Measurements from ENCODE around the gene SULT1A1.

SULT1A1 gene

DNA sequence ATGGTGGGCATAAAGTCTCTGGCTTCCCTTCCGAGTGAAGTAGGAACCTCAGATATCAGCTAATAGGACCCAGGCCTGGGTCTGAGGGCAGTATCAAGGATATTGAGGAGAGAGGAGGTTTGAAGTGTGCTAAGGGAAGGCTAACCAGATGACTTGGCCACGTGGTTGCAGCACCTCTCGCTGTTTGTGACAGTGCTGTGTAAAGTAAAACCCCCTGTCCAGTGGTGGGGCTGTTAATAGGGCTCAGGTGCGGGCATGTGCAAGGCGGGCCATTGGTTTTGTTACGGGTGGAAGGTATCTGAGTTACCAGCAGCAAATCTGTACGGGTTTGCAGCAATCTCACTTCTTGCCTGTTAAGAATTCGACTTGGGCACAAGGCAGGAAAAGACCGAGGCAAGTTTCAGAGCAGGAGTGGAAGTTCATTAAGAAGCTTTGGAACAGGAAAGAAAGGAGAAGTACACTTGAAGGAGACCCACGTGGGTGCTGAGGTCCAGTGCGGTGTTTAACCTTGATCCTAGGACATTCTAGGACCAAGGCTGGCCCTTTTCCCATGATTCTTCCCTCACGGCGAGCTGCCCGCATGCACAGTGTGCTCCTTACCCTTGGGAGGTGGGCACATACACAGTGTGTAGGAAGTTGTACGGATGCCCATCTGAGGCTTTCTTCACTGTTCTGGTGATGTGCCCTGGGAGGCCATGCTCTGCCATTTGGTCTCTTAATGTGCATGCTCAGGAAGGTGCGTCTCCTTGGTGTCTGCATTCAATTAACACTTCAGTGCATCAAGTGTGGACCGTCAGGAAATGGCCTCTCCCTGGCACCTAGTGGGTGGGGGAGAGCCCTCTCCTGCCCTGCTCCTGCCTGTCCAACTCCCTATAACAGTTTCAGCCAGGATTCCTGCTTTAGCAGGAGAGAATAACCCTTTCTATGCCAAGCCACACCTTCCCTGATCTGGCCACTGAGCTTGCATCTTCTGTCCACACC is 35.8 kb downstream of the SULT1A1 start:
- H3K27me3 ChIP-seq (ENCODE audit: insufficient read depth, poor library complexity, severe bottlenecking): no peaks in the 10 kb centered on the region
- TF ChIP-seq POLR2AphosphoS5 (IDR thresholded peaks at IDR 0.05; ENCODE audit: low read depth) (no peak), SPI1 (IDR thresholded peaks at IDR 0.05; ENCODE audit: borderline replicate concordance, low read depth) (no peak), GABPA (IDR thresholded peaks at IDR 0.05; ENCODE audit: low read depth) (no peak)
- TF ChIP-seq, protein P1, sequence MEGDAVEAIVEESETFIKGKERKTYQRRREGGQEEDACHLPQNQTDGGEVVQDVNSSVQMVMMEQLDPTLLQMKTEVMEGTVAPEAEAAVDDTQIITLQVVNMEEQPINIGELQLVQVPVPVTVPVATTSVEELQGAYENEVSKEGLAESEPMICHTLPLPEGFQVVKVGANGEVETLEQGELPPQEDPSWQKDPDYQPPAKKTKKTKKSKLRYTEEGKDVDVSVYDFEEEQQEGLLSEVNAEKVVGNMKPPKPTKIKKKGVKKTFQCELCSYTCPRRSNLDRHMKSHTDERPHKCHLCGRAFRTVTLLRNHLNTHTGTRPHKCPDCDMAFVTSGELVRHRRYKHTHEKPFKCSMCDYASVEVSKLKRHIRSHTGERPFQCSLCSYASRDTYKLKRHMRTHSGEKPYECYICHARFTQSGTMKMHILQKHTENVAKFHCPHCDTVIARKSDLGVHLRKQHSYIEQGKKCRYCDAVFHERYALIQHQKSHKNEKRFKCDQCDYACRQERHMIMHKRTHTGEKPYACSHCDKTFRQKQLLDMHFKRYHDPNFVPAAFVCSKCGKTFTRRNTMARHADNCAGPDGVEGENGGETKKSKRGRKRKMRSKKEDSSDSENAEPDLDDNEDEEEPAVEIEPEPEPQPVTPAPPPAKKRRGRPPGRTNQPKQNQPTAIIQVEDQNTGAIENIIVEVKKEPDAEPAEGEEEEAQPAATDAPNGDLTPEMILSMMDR (IDR thresholded peaks at IDR 0.05; ENCODE audit: insufficient read depth, low read length): no peak
- TF ChIP-seq, protein P2, sequence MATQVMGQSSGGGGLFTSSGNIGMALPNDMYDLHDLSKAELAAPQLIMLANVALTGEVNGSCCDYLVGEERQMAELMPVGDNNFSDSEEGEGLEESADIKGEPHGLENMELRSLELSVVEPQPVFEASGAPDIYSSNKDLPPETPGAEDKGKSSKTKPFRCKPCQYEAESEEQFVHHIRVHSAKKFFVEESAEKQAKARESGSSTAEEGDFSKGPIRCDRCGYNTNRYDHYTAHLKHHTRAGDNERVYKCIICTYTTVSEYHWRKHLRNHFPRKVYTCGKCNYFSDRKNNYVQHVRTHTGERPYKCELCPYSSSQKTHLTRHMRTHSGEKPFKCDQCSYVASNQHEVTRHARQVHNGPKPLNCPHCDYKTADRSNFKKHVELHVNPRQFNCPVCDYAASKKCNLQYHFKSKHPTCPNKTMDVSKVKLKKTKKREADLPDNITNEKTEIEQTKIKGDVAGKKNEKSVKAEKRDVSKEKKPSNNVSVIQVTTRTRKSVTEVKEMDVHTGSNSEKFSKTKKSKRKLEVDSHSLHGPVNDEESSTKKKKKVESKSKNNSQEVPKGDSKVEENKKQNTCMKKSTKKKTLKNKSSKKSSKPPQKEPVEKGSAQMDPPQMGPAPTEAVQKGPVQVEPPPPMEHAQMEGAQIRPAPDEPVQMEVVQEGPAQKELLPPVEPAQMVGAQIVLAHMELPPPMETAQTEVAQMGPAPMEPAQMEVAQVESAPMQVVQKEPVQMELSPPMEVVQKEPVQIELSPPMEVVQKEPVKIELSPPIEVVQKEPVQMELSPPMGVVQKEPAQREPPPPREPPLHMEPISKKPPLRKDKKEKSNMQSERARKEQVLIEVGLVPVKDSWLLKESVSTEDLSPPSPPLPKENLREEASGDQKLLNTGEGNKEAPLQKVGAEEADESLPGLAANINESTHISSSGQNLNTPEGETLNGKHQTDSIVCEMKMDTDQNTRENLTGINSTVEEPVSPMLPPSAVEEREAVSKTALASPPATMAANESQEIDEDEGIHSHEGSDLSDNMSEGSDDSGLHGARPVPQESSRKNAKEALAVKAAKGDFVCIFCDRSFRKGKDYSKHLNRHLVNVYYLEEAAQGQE (IDR thresholded peaks at IDR 0.05; ENCODE audit: insufficient replicate concordance, low read depth): no peak
- no peak overlapping the region for H3K27ac ChIP-seq (replicated peaks)
- DNase-seq (ENCODE audit: low read depth in 1 of 2, low spot score in 1 of 2): no peak
- no peak overlapping the region for H3K4me3 ChIP-seq (replicated peaks; ENCODE audit: insufficient read depth, low read length)

DNA sequence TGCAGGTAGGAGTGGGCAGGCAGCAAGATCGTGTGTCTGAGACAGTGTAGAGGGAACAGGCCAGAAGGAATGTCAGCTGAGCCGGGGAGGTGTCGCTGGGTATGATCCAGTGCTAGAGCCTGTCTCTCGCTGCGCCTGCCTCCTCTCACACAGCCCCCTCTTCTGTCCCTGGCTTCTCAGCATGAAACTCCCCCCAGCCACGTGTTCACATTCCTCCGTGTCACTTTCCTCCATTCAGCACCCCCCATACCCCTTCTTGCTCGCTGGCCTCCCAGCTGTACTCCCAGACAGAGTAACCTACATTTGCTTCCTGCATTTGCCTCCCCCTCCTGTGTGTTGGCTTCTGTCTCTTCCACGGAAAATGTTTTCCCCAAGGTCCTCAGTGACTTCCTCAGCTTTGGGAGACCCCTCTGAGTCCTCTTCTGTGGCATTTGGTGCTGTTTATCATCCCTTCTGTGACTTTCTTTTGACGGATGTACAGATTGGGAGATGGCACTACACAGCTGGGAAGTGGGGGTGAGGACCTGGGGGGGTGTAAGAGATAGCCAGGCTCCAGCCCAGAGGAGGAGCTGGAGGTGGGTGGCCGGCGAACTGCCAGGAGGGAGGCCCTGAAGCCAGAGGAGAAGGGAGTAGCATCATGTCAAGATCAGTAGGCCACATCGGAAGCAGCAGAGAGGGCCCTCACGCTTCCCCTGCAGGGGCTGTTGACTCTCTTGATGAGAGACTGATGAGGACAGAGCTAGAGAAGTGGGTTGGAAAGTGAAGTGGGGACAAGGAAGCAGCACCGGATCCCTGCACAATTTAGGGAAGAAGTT is 36.9 kb downstream of the SULT1A1 start:
- Histone ChIP-seq H3K4me3 (replicated peaks; ENCODE audit: insufficient read depth, low read length) (no peak overlapping the region), H3K27me3 (ENCODE audit: insufficient read depth, poor library complexity, severe bottlenecking) (no peaks in the 10 kb centered on the region), H3K27ac (replicated peaks) (no peak overlapping the region)
- no peak for DNase-seq (ENCODE audit: low read depth in 1 of 2, low spot score in 1 of 2)
- no peak for TF ChIP-seq SPI1 (IDR thresholded peaks at IDR 0.05; ENCODE audit: borderline replicate concordance, low read depth)

DNA sequence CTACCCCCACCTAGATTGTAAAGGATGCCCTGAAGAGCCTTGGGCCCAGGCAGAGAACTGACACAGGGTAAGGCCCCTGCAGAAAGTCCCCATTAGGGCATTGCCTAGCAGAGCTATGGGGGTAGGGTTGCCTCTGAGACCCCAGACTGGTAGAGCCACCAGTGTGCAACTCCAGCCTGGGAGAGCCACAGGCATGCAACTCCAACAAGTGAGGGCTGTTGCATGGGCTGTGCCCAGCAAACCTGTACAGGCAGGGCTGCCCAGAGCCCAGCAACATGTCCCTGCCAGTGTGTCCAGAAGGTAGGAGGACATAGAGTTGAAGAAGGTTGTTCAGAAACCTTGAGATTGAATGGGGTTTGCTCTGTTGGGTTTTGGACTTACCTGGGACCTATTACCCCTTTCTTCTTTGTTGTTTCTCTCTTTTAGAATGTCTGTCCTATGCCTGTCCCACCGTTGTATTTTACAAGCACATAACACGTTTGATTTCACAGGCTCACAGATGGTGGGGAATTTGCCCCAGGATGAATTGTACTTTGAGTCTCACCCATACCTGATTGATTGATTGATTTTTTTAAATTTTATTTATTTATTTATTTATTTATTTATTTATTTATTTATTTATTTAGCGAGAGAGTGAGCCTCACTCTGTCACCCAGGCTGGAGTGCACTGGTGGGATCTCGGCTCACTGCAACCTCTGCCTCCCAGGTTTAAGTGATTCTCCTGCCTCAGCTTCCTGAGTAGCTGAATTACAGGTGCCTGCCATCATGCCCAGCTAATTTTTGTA is 39.7 kb downstream of the SULT1A1 start:
- Histone ChIP-seq H3K27ac (replicated peaks) (no peak overlapping the region), H3K4me3 (replicated peaks; ENCODE audit: insufficient read depth, low read length) (no peak overlapping the region), H3K27me3 (ENCODE audit: insufficient read depth, poor library complexity, severe bottlenecking) (no peaks in the 10 kb centered on the region)
- DNase-seq (ENCODE audit: low read depth in 1 of 2, low spot score in 1 of 2): no peak
- TF ChIP-seq SPI1 (IDR thresholded peaks at IDR 0.05; ENCODE audit: borderline replicate concordance, low read depth): no peak
- TF ChIP-seq, protein P2 (IDR thresholded peaks at IDR 0.05; ENCODE audit: insufficient replicate concordance, low read depth): no peak

DNA sequence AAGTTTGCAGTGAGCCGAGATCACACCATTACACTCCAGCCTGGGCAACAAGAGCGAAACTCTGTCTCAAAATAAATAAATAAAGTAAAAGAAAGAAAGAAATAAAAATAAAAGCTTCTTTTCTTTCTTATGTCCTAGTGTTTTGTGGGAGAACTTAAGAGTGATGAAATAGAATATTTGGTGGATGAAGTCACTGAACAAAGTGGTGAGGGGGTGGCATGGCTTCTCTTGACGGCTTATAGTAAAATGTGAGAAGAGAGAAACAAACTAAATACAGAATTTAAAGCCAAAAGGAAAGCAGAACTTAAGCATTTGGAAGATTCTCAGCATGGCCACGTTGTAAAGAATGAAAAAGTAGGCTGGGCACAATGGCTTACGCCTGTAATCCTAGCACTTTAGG is 40.8 kb downstream of the SULT1A1 start:
- no peak for DNase-seq (ENCODE audit: low read depth in 1 of 2, low spot score in 1 of 2)
- Histone ChIP-seq H3K4me3 (replicated peaks; ENCODE audit: insufficient read depth, low read length) (no peak overlapping the region), H3K27ac (replicated peaks) (no peak overlapping the region), H3K27me3 (ENCODE audit: insufficient read depth, poor library complexity, severe bottlenecking) (no peaks in the 10 kb centered on the region)
- TF ChIP-seq, protein P2 (IDR thresholded peaks at IDR 0.05; ENCODE audit: insufficient replicate concordance, low read depth): no peak
- no peak for TF ChIP-seq POLR2AphosphoS5 (IDR thresholded peaks at IDR 0.05; ENCODE audit: low read depth)
- TF ChIP-seq, protein P1 (IDR thresholded peaks at IDR 0.05; ENCODE audit: insufficient read depth, low read length): no peak

All from HL-60 (cell line).